Urinary bladder (tissue), 4 donors: ENCODE measurements around the gene HMGB3. TPM values are rescaled to one million over a fixed set of nuclear protein-coding genes. Genes with fewer than 3 reads are reported as not detected.
"Not testable (repeated sequence)": the region's sequence is repeated elsewhere in the genome, so short reads cannot be mapped to it uniquely, and the experiment has no call there.

Experiments used
- DNase-seq: peaks from one replicate; pipeline ENCODE4 v3.0.0-alpha.2; 2015; ENCODE audit errors: extremely low spot score
- H3K27ac ChIP-seq: one replicate; pipeline ENCODE4 v1.5.1; 2013; ENCODE audit warnings: low read depth, mild to moderate bottlenecking, moderate library complexity
- H3K36me3 ChIP-seq: one replicate; pipeline ENCODE4 v1.6.1; 2013; ENCODE audit warnings: mild to moderate bottlenecking, moderate library complexity; ENCODE audit not compliant: insufficient read depth
- H3K4me1 ChIP-seq: one replicate; pipeline ENCODE4 v1.6.1; 2013; ENCODE audit warnings: mild to moderate bottlenecking, moderate library complexity; ENCODE audit not compliant: insufficient read depth
- H3K4me3 ChIP-seq: one replicate; pipeline ENCODE4 v1.5.1; 2013; ENCODE audit warnings: low read depth, low read length
- WGBS: extraction: QIAGEN DNeasy Blood & Tissue Kit; methylation state at CpG from one replicate; pipeline ENCODE4 v1.1.7; 2013; 5-methylcytosine and 5-hydroxymethylcytosine counted together
- polyA plus RNA-seq: library from polyadenylated mRNA; stranded (reverse); fragments of 200-250 nt; gene quantifications from one replicate; pipeline ENCODE4 v1.2.3, GENCODE V29; 2013
- total RNA-seq: library from RNA; depleted of rRNA; stranded (reverse); fragments of >200 nt; gene quantifications from one replicate; pipeline ENCODE4 v1.2.3, GENCODE V29; 2014
- donor health status: healthy with polysubstance abuse.
- donor health status: healthy.

HMGB3 gene
- total and polyA plus RNA-seq, 2 donors: 9.9 to 12.3 TPM

DNA sequence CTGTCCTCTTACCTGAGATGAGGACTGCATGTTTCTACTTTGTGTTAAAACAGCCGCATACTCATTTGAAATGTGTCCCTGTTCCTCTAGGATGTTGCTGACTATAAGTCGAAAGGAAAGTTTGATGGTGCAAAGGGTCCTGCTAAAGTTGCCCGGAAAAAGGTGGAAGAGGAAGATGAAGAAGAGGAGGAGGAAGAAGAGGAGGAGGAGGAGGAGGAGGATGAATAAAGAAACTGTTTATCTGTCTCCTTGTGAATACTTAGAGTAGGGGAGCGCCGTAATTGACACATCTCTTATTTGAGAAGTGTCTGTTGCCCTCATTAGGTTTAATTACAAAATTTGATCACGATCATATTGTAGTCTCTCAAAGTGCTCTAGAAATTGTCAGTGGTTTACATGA is 4.6 kb downstream of the HMGB3 start:
- not testable (repeated sequence) for DNase-seq

DNA sequence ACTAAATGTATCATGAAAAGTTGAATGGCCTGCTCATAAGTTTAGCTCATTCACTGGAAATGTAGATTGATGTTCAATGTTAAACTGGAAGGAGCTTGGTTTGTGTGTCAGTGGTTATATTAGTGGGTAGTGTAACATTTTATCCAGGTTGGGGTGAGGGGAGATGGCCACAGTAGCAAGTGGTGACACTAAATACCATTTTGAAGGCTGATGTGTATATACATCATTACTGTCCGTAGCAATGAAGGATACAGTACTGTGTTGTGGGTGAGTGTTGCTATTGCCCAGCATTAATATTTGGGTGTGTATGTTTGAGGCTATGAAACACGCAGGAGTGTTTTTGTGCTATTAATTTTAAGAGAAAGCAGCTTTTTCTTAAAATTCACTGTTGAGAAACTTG is 6.3 kb downstream of the HMGB3 start:
- 94% methylated on average over 2 of the region's 2 CpGs for WGBS
- no peak overlapping the region for H3K27ac ChIP-seq
- no peaks in the 10 kb centered on the region for H3K36me3 ChIP-seq
- no peak for DNase-seq
- H3K4me1 ChIP-seq: no peaks in the 10 kb centered on the region
- H3K4me3 ChIP-seq: no peak overlapping the region

More for the DNA sequence above, 4.6 kb downstream of the HMGB3 start:
- H3K4me1 ChIP-seq, H3K4me3 ChIP-seq, H3K36me3 ChIP-seq, H3K27ac ChIP-seq: not testable (repeated sequence)
- 96% methylated on average over 6 of the region's 6 CpGs for WGBS

DNA sequence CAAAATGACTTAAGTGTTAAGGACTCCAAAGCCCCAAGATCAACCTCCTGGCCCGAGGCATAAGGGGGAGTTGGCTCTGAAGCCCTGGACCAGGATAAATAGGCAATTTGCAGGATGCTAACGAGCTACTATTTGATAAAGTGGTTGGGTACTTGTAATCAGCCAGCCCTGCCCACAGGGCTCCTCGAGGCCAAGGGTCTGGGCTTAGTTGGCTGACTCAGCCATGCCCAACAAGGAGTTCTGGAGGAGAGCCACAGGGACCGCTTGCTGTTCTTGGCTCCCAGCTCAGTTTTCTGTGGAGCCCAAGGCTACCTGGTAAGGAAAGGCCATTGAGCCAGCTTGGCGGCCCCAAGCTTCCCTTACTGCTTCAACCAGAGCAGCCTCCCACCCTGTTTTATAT is 7.8 kb downstream of the HMGB3 start:
- Histone ChIP-seq H3K4me3 (no peak overlapping the region), H3K4me1 (no peaks in the 10 kb centered on the region), H3K36me3 (no peaks in the 10 kb centered on the region), H3K27ac (no peak overlapping the region)
- 59% methylated on average over 5 of the region's 5 CpGs for WGBS
- no peak for DNase-seq

DNA sequence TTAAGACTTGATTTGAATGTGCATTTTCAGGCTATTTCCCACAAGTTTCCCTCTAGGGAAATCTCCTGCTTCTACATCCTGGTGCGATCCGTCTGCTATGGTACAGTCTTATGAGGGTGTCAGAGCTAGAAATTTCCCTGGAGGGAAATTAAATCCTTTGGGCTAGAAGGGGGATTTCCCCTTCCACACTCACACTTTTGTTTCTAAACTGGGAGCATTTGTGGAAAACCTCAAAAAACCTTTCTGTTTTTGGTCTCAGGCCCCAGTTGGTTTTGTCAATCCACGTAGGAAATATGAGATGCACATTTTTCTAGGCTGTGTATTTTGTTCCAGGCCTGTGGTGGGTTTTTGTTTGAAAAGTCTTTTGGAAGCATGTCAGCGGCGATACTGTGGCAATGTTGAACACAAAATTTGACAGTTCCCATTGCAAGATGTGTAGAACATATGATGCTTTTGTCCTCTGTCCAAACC is 17.8 kb downstream of the HMGB3 start:
- H3K27ac ChIP-seq: no peak overlapping the region
- no peak overlapping the region for H3K4me3 ChIP-seq
- no peak for DNase-seq
- WGBS: 49% methylated on average over 5 of the region's 5 CpGs
- H3K4me1 ChIP-seq: no peaks in the 10 kb centered on the region
- no peaks in the 10 kb centered on the region for H3K36me3 ChIP-seq

DNA sequence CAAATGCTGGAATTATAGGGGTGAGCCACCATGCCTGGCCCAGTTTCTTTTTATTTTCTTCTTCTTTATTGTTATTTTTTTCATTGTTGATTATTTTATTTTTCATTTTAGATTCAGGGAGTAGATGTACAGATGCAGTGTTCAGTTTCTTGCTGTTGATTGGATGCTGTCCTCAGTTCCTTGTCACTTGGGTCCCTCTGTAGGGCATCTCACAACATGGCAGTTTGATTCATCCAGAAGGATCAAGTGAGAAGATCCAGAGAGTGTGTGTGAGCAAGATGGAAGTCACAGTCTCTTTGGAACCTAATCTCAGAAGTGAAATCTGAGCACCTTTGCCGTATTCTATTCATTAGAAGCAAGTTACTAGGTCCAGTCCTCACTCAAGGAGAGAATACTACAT is 20.9 kb downstream of the HMGB3 start:
- Histone ChIP-seq H3K4me3 (no peak overlapping the region), H3K4me1 (no peaks in the 10 kb centered on the region), H3K27ac (no peak overlapping the region), H3K36me3 (no peaks in the 10 kb centered on the region)
- DNase-seq: no peak
- 87% methylated on average over 1 of the region's 1 CpG for WGBS

DNA sequence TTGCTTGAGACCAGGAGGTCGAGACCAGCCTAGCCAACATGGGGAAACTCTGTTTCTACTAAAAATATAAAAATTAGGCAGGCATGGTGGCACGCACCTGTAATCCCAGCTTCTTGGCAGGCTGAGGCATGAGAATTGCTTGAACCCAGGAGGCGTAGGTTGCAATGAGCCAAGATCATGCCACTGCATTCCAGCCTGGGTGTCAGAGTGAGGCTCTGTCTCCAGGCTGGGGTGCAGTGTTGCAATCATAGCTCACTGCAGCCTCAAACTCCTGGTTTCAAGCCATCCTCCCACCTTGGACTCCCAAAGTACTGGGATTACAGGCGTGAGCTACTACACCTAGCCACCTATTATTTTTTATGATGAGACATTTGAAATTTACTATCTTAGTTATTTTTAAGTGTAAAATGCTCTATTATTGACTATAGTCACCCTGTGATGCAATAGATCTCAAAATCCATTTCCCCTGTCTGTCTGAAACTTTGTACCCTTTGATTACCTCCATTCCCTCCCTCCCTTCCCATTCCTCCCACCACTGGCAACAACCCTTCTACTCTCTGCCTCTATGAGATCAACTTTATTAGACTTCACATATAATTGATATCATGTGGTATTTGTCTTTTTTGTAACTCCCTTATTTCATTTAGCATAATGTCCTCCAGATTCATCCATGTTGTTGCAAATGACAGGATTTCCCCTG is 23.4 kb downstream of the HMGB3 start:
- 90% methylated on average over 4 of the region's 4 CpGs for WGBS
- Histone ChIP-seq H3K36me3 (no peaks in the 10 kb centered on the region), H3K27ac (no peak overlapping the region), H3K4me3 (no peak overlapping the region), H3K4me1 (no peaks in the 10 kb centered on the region)
- DNase-seq: no peak

DNA sequence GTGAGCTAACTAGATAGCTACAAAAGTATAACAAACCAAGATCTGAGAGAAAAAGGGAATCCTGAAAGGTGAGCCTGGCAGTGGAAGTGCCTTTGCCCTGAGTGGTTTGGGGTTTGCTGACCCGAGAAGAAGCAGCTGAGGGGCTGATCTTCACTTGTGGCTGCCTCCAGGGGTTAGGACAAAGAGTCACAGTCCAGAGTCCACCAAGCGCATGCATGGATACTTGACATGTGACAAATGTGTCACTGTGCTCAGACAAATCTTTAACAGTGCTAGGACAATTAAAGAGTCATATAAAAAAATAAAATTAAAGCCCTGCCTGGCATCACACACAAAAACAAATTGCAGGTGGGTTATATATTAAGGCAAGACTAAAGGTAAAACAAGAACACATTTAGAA is 26.4 kb downstream of the HMGB3 start:
- no peaks in the 10 kb centered on the region for H3K36me3 ChIP-seq

DNA sequence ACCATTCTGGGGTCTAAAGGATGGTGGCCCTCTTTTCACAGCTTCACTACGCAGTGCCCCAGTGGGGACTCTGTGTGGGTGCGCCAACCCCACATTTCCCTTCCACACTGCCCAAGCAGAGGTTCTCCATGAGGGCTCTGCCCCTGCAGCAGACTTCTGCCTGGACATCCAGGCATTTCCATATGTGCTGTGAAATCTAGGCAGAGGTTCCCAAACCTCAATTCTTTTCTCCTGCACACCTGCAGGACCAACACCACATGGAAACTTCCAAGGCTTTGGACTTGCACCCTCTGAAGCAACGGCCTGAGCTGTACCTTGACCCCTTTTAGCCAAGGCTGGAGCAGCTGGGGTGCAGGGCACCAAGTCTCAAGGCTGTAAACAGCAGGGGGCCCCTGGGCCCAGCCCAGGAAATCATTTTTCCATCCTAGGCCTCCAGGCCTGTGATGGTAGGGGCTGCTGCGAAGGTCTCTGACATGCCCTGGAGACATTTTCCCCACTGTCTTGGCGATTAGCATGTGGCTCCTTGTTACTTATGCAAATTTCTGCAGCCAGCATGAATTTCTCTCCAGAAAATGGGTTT is 30.1 kb downstream of the HMGB3 start:
- DNase-seq: no peak
- no peaks in the 10 kb centered on the region for H3K4me1 ChIP-seq
- H3K4me3 ChIP-seq: no peak overlapping the region
- H3K36me3 ChIP-seq: no peaks in the 10 kb centered on the region
- H3K27ac ChIP-seq: no peak overlapping the region
- 87% methylated on average over 5 of the region's 5 CpGs for WGBS

More for the DNA sequence above, 26.4 kb downstream of the HMGB3 start:
- 68% methylated on average over 2 of the region's 2 CpGs for WGBS
- no peak overlapping the region for H3K27ac ChIP-seq
- no peaks in the 10 kb centered on the region for H3K4me1 ChIP-seq
- DNase-seq: no peak
- no peak overlapping the region for H3K4me3 ChIP-seq

DNA sequence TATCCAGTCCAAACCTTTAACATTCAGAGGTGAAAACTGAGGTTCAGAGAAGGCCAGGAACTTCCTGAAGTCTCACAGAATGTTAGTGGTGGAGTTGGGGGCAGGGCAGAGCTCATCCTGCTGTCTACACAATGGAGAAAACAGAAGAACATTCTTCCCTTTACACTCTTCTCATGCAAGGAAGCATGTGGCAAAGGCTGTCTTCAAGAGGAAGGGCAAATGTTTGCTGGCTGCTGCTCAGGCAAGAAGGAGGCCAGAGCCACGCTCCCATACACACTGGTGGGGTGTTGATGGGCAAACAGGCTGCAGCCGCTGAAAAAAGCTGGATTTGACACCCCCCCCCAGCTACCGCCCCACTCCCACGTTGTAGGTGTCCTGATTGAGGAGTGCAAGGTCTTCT is 32.5 kb downstream of the HMGB3 start:
- DNase-seq: no peak
- no peak overlapping the region for H3K27ac ChIP-seq
- WGBS: 68% methylated on average over 4 of the region's 4 CpGs
- H3K36me3 ChIP-seq: no peaks in the 10 kb centered on the region
- H3K4me3 ChIP-seq: no peak overlapping the region
- H3K4me1 ChIP-seq: no peaks in the 10 kb centered on the region

DNA sequence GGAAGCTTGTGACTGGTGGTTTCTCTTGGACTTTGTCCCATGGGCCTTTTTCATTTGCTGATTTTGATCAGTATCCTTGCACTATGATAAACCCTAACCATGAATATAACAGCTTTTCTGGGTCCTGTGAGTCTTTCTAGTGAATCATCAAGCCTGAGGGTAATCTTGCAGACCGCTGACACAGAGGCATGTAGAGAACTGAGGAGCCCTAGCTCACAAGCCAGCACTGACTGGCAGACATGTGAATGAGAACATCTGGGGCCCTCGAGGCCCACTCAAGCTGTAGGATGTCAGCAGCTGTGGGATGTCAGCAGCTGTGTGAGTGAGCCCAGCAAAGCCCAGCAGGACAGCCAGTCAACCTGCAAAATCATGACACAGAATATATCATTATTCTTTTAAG is 36.7 kb downstream of the HMGB3 start:
- Histone ChIP-seq H3K36me3 (no peaks in the 10 kb centered on the region), H3K27ac (no peak overlapping the region), H3K4me1 (no peaks in the 10 kb centered on the region), H3K4me3 (no peak overlapping the region)
- 40% methylated on average over 2 of the region's 2 CpGs for WGBS
- no peak for DNase-seq

DNA sequence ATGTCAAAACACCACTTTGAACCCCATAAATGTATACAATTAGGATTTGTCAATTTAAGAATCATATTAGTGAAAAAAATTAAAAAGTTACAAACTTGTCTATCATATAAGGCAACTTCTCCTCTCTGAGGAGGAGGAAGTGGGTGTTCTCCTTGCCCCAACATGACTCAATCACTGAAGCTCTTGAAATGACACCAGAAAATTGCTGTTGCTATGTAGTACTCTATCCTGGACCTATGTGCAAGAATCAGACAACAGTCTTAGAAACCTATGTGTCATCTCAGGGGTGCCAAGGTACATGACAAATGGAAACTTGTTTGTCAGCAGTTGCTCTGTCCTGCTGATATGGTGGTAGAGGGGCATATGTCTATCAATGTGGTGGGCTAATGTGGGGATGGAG is 47.7 kb downstream of the HMGB3 start:
- no peaks in the 10 kb centered on the region for H3K36me3 ChIP-seq
- DNase-seq: no peak
- H3K4me3 ChIP-seq: no peak overlapping the region
- no peaks in the 10 kb centered on the region for H3K4me1 ChIP-seq
- no peak overlapping the region for H3K27ac ChIP-seq

DNA sequence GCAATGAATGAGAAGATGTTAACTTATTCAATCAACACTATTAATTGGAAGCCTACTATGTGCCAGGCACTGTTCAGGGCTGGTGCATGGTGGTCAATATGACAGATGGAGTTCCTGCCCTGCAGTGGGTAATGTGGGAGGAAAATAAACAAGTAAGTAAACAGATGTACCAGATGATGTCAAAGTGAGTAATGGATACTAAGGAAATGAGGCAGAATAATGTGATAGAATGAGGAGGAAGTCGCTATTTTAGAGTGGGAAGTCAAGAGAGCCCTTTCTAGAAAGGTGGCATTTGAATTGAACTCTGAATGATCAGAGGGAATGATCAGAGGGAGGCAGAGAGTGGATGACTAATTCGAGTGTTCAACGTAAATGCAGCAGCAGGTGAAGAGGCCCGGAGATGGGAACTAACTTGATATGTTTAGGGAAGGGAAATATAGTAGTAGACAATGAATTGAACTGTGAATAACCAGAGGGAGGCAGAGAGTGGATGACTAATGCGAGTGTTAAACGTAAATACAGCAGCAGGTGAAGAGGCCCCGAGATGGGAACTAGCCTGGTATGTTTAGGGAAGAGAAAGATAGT is 48.3 kb downstream of the HMGB3 start:
- no peak for DNase-seq
- no peaks in the 10 kb centered on the region for H3K36me3 ChIP-seq
- no peak overlapping the region for H3K27ac ChIP-seq
- H3K4me1 ChIP-seq: no peaks in the 10 kb centered on the region
- no peak overlapping the region for H3K4me3 ChIP-seq
- WGBS: 67% methylated on average over 7 of the region's 7 CpGs

DNA sequence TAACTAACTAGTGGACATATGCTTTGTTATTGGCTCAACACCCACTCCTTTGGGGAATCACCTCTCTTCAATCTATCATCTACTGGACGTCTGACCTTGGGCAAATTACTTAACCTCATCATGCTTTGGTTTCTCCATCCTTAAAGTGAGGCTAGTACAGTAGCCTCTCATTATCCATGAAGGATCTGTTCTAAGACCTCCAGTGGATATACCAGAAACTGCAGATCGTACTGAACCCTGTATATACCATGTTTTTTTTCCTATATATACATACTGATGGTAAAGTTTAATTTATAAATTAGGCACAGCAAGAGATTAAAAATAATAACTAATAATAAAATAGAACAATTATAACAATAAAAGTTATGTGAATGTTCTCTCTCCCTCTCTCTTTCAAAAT is 56.2 kb downstream of the HMGB3 start:
- Histone ChIP-seq H3K4me1 (no peaks in the 10 kb centered on the region), H3K4me3 (no peak overlapping the region), H3K27ac (no peak overlapping the region), H3K36me3 (no peaks in the 10 kb centered on the region)
- 49% methylated on average over 2 of the region's 2 CpGs for WGBS
- DNase-seq: no peak
